Islet of Langerhans (tissue), 1 donor: Measurements from ENCODE around the gene SH3GL3.

Experiments used
- FAIRE-seq: peaks from one replicate; lab custom pipeline; 2011; peaks lifted over from hg19 to GRCh38; lab: Jason Lieb, UNC

SH3GL3 gene

DNA sequence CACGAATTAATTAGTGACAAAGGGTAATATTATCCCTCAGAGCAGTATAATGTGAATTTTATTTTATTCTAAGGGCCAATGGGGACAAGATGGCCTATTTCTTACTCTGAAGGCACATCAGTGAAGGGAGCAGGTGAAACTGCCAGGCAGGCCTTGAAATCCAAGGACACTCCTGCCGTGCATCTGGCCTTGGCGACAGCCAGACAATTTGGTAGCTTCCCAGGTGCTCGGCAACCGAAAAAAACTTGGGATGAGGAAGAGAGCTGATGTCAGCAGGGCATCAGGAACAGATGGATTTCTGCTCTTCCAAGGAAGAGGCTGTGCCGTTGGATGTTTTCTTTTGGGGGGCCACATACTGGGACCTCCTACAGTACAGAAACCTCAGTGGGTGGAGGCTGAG is 123.6 kb downstream of the SH3GL3 start:
- no peak for FAIRE-seq

DNA sequence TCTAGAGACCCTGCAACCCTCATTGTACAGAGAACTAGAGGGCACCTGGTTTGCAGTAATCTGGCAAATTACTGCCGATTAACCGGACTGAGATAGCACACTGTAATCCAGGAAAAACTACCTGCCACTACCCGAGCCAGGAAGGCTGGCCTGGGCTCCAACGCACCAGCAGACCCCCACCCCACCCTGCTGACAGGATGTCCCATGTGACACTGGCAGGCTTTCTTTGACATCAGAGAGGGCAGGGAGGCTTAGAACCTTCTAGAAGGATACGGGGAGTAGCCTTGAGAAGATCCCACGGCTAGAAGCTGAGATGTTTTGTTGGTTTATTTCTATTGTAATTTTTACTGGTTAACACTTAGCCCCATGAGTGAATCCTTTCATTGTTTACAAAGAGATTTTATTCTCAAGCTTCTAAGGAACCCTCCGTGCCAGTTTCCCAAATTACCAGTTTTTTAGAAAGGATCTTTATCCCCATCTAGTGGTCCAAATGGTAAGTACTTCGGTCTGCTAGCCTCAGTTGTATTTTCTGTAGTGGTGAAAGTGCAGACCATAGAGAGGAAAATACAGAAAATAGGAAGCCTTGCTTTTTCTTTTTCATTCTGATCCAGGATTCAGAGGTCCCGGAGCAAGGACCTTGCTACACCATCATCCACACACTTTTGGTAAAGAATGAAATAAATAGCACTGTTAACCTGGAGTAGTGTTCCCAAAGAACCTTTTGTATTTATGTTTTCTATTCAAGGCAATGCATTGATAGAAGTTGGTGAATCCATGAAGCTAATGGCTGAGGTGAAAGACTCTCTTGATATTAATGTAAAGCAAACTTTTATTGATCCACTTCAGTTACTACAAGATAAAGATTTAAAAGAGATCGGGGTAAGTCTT is 124.9 kb downstream of the SH3GL3 start:
- no peak for FAIRE-seq

DNA sequence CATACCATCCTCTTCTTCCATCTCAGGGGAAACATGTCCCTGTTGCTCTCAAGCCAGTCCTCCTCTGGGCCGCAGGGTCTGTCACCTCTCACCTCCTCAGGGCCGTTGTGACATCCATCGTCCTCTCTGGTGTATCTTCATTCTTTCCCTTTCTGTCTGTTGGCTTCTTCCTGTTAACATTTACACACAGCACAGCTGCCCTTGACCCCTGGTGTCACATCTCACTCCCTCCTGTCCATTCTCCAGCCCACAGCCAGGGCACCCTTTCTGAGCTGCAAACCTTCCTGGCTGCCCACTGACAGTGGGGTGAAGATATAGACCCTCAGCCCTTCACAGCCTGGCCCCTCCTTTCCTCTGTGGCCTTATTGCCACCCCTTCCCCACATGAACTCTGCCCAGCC is 127.2 kb downstream of the SH3GL3 start:
- FAIRE-seq, result no peak

DNA sequence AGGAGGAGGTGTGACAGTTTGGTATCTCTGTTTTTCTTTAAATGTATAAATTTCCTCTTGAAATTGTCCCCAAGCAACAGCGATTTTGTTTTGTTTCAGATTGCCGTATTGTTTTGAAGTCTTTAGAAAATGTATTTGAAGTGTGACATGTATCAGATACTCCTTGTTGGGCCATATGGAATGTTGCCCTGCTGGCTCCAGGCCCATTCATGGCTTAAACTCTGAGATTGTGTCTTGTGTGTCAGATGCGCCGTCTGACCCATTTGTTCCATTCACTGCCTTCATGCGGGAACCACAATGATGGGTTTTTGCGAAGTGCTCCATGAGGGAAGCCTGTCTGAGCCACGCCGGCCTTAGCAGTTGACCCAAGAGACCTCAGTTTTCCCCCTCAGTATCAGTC is 131.6 kb downstream of the SH3GL3 start:
- FAIRE-seq, result no peak

DNA sequence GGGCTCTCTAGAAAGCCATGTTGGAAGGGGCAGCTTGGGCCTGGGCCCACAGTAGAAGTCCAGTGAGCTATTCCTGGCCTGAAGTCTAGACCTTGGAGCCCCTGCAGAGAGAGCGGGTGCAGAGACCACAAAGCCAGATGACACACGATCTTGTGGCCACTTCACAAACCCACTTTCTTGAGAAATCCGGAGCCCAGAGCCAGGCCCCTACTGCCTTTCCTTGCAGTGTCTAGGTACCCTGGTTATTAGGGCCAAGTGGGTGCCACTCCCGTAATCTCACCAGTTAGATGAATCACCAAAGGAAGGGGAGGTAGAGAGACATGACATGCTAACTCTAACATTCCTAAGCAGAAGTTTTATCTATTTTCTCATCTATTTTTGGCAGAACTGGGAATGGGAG is 134.2 kb downstream of the SH3GL3 start:
- no peak for FAIRE-seq

DNA sequence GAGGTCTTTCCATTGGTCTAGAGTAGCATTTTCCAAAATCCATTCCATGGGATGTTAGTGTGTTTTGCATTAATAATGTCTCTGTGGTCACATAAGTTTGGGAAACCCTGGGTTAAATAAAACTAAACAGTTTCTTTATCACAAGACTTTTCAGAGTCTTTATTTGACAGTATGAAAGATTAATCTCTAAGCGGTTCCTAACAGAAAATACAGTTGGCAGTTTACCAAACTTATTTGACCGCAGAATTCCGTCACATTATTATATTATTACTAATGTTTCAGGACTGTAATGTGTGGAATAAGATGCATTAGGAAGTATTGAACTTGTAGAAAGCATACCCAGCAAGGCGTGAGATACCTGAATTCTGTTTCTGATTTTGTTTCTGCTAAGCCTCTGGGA is 135.2 kb downstream of the SH3GL3 start:
- no peak for FAIRE-seq

DNA sequence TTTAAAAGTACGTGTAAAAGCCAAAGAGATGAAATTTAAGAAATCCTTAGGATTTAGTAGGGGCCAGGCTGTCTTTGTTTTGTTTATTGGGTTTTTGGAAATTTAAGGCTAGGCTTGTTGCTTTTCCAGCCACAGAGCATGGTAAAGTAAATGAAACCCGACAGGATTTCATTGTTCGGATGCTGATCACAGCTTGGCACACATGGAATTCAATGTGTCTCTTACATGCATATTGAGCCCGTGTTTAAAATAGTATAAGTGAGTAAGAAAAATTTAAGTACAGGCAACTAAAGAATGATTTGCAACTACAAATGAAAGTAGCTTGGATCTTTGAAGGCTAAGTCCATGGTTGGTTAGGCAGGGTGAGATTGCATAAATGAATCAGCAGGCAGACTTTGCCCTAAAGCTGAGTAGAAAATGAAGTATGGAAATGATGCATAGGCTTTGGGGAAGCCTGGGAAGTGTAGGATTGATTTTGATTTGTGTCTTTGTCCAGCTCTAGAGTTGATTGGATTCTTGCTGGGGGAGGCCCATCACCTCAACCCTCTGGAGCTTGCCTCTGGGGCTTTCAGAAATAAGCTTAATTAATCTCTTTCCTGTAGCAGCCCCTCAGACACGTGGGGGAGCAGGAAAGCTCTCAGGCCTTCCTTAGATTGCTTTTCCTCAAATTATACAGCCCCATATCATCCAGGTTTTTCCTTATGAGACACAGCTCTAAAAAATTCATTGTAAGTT is 138.6 kb downstream of the SH3GL3 start:
- no peak for FAIRE-seq

DNA sequence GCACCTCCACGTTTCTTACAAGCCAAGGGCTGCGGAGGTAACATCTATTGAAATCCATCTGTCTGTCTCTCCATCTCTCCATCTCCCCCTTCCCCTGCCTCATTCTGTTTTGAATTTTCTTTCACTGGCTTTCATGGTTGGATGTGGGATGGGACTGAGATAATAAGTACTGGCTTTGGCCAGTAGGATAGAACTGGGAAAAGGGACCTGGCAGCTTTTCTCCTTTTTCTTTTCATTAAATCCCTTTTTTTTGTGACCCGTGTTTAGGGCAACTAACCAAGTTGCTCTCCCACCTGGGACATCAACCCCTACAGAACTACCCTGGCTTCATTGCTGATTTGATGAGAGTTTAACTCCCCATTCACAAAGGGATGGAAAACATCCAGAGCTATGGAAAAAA is 139.9 kb downstream of the SH3GL3 start:
- FAIRE-seq, result no peak

DNA sequence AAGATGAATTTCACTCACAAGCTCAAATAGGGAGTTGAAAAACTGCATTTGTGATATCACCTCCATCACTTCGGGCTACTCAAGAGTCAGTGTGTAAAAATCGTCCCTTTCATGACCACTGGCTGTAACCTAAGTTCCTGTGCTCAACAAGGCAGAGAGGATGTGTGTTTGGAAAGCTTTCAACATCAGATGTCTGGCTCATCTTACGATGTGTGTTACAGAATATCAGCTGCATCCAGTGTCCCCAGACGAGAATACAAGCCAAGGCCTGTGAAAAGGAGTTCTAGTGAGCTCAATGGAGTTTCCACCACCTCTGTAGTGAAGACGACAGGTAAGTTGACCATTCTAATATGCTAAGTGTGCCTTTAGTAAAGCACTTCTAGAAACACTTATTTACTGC is 141.3 kb downstream of the SH3GL3 start:
- no peak for FAIRE-seq

DNA sequence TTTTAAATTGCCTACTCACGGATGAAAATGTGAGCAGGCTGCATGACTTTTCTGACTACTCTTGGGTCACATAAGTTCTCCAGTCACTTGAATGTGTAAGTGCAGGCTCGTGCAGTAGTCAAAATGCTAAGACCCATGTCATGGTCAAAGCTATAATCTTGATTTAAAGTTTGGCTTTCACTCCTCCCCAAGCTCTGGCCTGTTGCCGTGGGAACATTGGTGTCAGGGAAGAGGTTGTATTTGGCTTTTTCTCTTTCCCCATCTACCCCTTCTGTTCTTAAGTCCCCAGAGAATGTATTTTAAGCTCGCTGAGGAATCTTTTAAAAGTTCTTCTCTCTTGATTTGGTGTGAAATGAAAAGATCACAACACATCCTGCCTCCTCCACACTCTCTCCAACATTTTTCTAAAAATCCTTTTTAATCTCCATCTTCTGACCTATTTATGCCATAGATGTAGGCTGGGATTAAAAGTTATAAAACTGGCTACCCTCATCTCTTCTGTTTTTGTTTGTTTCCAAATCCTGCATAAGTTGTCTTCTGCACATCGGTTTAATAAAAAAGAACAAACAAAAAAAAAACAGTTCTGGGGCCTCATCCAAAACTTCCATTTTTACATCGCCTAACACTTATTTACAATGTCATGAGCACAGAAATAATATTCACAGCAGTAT is 145.4 kb downstream of the SH3GL3 start:
- no peak for FAIRE-seq

DNA sequence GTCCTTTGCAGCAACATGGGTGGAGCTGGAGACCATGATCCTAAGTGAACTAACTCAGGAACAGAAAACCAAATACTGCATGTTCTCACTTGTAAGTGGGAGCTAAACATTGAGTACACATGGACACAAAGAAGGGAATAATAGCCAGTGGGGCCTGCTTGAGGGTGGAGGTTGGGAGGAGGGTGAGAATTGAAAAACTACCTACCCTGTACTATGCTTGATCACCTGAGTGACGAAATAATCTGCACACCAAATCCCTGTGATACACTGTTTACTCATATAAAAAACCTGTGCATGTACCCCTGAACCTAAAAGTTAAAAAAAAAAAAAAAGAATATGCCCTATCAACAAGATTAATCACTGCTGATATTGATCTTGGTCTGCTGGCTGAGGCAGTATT is 148.1 kb downstream of the SH3GL3 start:
- FAIRE-seq, result no peak

DNA sequence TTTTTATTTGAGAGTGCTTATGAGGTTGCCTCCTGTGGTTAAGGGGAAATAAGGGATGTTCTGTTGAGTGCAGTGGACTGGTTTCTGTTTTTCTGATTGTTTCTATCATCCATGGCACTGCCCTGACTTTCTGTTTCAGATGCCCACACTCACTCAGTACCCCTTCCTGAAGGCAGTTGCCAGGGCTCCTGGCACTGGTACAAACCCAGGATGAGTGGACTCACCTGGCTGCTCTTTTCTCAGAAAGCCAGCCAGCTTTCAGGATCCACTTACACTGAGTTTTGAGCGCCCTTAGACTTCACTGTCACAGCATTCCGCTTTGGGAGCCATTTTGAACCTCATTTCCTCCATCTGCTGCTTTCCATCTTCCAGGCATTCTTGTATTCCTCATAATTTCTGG is 150.9 kb downstream of the SH3GL3 start:
- FAIRE-seq, result no peak

DNA sequence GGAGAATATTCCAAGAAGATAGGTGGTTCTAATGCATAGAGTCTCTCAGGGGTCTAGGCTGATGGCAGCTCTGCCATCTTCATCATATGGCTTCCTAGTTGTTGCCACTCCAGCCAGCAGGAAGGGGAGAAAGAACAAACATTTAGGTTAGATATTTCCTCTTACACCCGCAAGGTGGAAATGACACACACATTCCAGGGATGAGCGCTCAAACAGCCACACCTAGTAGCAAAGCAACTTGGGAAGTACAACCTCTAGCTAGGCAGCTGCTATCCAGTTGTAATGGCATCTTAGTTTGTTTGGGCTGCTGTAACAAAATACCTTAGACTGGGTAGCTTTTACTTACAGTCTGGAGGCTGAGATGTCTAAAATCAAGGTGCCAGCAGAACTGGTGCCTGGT is 154.9 kb downstream of the SH3GL3 start:
- no peak for FAIRE-seq

DNA sequence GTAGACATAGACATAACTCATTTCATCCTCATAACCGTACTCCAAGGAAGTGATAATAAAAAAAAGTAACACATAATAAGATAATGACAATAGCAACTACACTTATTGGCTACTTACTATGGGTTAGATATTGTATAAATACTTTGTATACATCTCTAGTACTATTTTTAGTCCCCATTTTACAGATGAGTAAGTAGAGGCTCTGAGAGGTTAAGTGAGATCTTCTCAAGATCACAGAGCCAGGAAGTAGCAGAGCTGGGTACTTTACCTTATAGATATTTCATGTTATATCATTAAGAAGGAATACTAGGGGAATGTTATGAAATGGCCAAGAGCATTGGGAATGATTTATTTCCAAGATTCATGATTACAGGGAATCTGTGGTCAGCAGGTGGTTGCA is 157.4 kb downstream of the SH3GL3 start:
- FAIRE-seq, result no peak

DNA sequence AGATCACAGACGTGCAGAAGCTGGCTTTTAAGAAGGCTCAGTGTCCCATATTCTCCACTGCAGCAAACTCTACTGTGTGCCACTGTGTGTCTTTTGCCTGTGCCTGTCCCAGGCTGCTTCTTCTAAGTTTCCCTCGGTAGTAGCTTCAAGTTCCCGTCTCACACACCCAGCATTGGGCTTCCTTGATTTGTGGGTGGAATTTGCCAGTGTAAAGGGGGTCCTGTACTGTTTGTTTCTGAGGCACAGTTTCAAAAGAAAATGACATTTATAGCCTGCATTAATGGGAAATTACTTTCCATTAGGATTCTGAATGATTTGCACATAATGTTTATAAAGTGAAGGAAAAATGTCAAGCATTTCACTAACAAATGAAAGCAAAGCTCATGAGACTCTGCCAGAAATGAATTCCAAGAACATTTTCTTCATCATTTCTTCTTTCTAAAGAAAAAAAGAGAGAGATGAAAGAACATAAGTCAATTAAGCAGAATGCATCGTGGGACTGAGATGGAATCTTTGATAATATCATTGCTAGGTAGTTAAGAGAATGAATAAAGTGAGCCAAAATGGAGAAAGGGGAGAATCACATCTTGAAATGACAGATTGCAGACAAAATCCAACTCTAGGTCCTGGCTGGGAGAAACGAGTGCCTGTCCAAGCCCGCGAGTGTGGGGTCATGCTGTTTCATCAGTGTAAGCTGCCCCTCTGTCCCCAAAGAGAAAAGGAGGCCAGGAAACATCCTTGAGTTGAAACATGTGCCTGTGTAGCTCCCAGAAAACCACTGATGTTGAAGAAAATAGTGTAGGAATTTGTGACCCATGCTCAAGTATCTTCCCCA is 158.2 kb downstream of the SH3GL3 start:
- FAIRE-seq, result no peak

DNA sequence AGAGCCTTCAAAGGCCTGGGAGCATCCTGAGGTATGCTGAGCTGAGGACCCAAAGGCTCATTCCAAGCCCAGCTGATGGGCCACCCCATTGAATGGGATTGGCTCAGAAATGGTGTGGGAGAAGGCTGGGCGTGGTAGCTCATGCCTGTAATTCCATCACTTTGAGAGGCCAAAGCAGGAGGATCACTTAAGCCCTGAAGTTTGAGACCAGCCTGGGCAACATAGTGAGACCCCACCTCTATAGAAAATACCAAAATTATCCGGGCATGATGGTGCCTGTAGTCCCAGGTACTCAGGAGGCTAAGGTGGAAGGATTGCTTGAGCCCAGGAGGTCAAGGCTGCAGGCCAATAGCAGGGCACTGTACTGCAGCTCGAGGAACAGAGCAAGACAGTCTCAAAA is 163.0 kb downstream of the SH3GL3 start:
- no peak for FAIRE-seq

DNA sequence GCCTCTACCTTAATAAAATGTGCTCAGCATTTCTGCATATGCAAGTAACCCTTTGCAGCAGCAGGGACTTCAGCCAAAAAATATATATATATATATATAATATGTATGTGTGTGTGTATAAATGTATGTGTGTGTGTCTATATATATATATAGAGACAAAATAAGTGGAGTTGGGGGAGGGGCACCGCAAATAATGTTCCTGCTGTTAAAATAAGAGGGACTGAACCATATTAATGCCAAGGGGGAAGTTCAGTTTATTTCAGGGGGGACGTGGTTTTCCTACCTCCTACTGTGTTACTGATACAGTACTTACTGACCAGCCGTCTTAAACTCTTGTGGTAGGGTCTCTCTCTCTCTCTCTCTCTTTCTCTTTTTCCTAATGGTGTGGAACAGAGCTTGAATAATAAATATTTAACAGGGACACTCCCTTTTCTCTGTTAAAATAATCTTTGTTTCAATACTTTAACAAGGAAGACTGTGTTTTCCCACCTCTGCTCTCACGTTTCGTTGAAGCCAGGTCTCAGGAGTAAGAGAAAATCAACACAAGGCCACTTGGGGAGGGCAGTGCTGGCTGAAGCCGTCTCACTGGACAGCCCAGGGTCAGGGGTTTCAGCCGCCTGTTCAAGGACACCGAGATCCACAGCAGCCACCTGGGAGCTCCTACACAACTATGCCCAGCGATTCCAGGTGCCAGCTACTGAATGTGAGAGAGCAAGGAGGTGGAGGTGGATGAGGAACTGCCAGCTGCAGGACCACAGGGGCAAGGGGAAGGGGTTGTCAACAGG is 164.0 kb downstream of the SH3GL3 start:
- no peak for FAIRE-seq

DNA sequence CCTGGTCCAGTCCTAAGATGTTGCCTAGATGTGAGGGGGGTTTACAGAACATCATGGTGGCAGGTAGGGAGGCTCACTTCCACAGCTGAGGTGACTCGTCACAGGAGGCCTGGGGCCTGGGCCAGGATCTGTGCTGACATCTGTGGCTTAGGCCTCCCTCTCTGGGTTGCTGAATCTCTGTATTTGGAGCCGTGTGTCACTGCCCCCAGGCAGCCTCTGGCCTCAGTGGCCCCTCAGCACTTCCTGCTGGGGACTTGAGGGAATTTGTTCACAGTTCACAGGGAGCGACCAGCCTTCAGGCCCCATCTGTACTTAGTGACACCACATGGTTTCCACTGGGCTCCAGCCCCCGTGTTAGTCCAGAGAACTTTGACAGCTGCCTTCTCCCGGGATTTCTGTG is 165.1 kb downstream of the SH3GL3 start:
- FAIRE-seq, result no peak

DNA sequence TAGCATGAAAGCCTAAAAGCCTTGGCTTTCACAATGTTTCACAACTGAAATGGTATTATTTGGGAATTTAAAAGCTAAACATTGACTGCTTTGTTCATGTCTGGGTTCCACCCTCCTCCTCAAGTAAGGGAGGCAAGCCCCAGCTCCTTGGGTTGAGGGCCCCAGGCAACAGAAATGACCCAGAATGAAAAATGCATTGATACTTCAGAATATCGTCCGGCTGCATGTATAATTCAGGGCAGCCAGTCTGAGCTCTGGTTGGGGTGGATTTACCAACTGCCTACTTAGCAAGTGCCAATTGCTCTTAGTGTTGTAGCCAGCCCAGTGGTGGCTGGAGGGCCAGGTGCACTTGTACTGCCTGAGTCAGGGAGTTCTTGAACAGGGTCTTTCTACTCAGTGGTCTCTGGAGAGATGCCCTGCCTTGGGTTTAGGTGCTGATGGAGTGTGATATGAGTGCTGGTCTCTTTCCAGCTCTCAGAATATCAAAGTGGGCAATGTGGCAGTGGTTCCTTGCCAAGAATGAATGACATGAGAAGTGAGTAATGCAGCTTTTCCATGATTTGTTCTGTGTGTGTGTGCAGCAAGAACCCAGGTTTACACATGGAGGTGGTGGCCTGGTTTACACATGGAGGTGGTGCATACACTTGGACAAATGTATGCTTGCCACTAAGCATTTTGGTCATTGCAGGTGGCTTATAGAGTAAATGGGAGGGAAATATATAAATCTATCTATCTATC is 165.9 kb downstream of the SH3GL3 start:
- FAIRE-seq, result no peak

DNA sequence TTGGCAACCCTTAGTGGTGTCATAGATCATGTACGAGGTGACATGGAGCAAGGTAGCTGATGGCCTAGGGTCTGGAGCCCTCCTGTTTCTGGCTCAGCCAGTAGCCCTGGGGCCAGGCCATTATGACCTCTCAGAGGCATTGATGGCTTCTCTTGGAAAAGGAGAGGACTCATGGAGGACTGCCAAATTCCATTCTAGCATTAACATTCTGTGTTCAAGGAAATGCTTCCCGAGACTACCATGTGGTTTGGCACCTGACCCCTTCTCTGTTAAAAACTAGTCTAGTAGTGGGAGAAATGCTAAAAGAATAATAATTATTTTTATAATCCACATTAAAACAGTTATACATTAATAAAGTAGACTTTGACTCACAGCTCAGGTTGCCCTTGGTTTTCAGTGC is 166.6 kb downstream of the SH3GL3 start:
- FAIRE-seq, result no peak

DNA sequence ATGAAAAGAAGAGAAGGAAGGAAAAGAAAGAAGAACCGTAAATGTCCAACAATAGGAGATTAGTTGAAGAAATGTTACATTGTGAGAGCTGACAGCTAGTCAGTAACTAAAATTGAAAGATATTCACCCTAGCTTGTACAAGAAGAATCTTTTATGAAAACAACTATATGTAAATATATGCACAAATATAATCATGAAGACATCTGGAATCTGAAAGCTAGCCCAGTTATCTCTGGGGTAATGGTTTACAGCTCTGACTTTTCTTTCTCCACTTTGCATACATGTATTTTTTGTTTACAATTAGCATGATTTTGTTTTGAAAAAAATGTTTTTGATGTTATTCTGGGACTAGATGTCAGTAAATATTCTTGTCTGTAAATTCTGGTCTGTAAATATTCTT is 169.7 kb downstream of the SH3GL3 start:
- no peak for FAIRE-seq
